Suprapubic skin (tissue), 4 donors: Measurements from ENCODE around the gene TRIM26. TPM values are rescaled to one million over a fixed set of nuclear protein-coding genes. Genes with fewer than 3 reads are reported as not detected.
"Not testable (repeated sequence)": the region's sequence is repeated elsewhere in the genome, so short reads cannot be mapped to it uniquely, and the experiment has no call there.

Source experiments
- DNase-seq, 2 donors: peaks; one replicate each; pipeline ENCODE4 v3.0.0-alpha.2; 2019; ENCODE audit warnings: low spot score in 2 of 2
- H3K27ac ChIP-seq: fragments of 200-600 bp; sonication (generic); one replicate; pipeline ENCODE4 v1.5.1; 2019
- H3K27me3 ChIP-seq: fragments of 200-600 bp; sonication (generic); one replicate; pipeline ENCODE4 v1.5.1; 2019
- H3K36me3 ChIP-seq: fragments of 200-600 bp; sonication (generic); one replicate; pipeline ENCODE4 v1.5.1; 2019
- H3K4me1 ChIP-seq: fragments of 200-600 bp; sonication (generic); one replicate; pipeline ENCODE4 v1.5.1; 2019
- H3K4me3 ChIP-seq: fragments of 200-600 bp; sonication (generic); one replicate; pipeline ENCODE4 v1.5.1; 2019; ENCODE audit warnings: mild to moderate bottlenecking
- H3K9me3 ChIP-seq: fragments of 200-600 bp; sonication (generic); one replicate; pipeline ENCODE4 v1.5.1; 2019
- CTCF ChIP-seq, 2 donors: fragments of 200-600 bp in 1 of 2; fragments of 450-650 bp in 1 of 2; sonication (generic) in 1 of 2; IDR thresholded peaks; one replicate each; pipeline ENCODE4 v1.5.1; 2016 to 2019; ENCODE audit warnings: antibody characterized with exemption in 2 of 2, mild to moderate bottlenecking in 1 of 2, moderate library complexity in 1 of 2
- EP300 ChIP-seq: sonication (generic); formaldehyde crosslinking; IDR thresholded peaks from one replicate; pipeline ENCODE4 v1.6.1; 2017; ENCODE audit warnings: antibody characterized with exemption
- POLR2A ChIP-seq, 2 donors: fragments of 450-650 bp; IDR thresholded peaks; one replicate each; pipeline ENCODE4 v1.6.1; 2017; ENCODE audit warnings: antibody characterized with exemption in 2 of 2, mild to moderate bottlenecking in 2 of 2, moderate library complexity in 2 of 2
- POLR2AphosphoS5 ChIP-seq, 3 donors: sonication (generic); formaldehyde crosslinking; IDR thresholded peaks; one replicate each; pipeline ENCODE4 v1.6.1; 2017; ENCODE audit warnings: antibody characterized with exemption in 3 of 3
- whole genome bisulfite sequencing: methylation state at CpG from one replicate; pipeline ENCODE4 v1.1.5; 2018; 5-methylcytosine and 5-hydroxymethylcytosine counted together
- total RNA-seq, 4 donors: library from RNA; depleted of rRNA; stranded (reverse); fragments of >200 nt; gene quantifications; one replicate each; pipeline ENCODE4 v1.1.0, GENCODE V29; 2016

TRIM26 gene
- total RNA-seq, 4 donors from 2014 or later = 61.3 to 79.0 (median 72.5) TPM

- H3K27ac ChIP-seq = no peak overlapping the region
- WGBS = 74% methylated on average over 1 of the region's 1 CpG
- DNase-seq = no peak
- no peak overlapping the region for H3K4me3 ChIP-seq
- H3K4me1 ChIP-seq = peaks cover 11% of the 10 kb centered on the region
- TF ChIP-seq EP300 (no peak), POLR2A (IDR thresholded peaks at IDR 0.05) (no peak), CTCF (IDR thresholded peaks at IDR 0.05) (no peak), POLR2AphosphoS5 (IDR thresholded peaks at IDR 0.05) (no peak)
- peaks cover 61% of the 10 kb centered on the region for H3K27me3 ChIP-seq
- H3K9me3 ChIP-seq = no peaks in the 10 kb centered on the region
- no peaks in the 10 kb centered on the region for H3K36me3 ChIP-seq
Measured at GRCh38 chr6:30168741-30169140, 44.5 kb downstream of the TRIM26 start.

DNA sequence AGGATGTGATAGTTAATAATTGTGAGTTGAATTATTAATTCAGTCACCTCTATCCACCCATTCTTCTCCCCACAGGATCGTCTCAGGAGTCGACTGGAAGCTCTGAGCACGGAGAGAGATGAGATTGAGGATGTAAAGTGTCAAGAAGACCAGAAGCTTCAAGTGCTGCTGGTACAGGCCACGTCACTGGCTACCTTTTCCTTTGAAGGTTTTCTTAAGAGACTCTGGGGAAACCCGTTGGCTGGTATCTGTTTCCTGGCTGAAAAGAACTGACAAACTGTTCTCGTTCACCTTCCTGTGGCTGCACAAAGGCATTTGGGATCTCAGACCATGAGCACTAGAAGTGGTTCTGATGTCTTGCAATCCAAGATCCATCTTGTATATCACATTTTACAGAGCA lies 46.1 kb downstream of the TRIM26 start:
- Histone ChIP-seq H3K9me3 (no peaks in the 10 kb centered on the region), H3K27me3 (peaks cover 46% of the 10 kb centered on the region), H3K4me1 (peaks cover 7% of the 10 kb centered on the region), H3K27ac (no peak overlapping the region), H3K36me3 (no peaks in the 10 kb centered on the region), H3K4me3 (no peak overlapping the region)
- whole genome bisulfite sequencing = 74% methylated on average over 6 of the region's 6 CpGs
- no peak for TF ChIP-seq CTCF (IDR thresholded peaks at IDR 0.05)
- no peak for DNase-seq

GRCh38 chr6:30165238-30165637 lies 48.0 kb downstream of the TRIM26 start:
- H3K4me3 ChIP-seq, H3K27ac ChIP-seq, H3K9me3 ChIP-seq, DNase-seq, H3K4me1 ChIP-seq, H3K36me3 ChIP-seq: not testable (repeated sequence)
- H3K27me3 ChIP-seq = peaks cover 27% of the 10 kb centered on the region
- 90% methylated on average over 1 of the region's 1 CpG for WGBS

- 87% methylated on average over 4 of the region's 4 CpGs for WGBS
- no peaks in the 10 kb centered on the region for H3K4me1 ChIP-seq
- peaks cover 23% of the 10 kb centered on the region for H3K27me3 ChIP-seq
- no peaks in the 10 kb centered on the region for H3K9me3 ChIP-seq
- no peak overlapping the region for H3K4me3 ChIP-seq
- DNase-seq = no peak
- TF ChIP-seq POLR2A (IDR thresholded peaks at IDR 0.05) (no peak), EP300 (no peak), CTCF (IDR thresholded peaks at IDR 0.05) (no peak), POLR2AphosphoS5 (IDR thresholded peaks at IDR 0.05) (no peak)
- H3K36me3 ChIP-seq = no peaks in the 10 kb centered on the region
- H3K27ac ChIP-seq = no peak overlapping the region
Measured at GRCh38 chr6:30164714-30165113, 48.5 kb downstream of the TRIM26 start.

- TF ChIP-seq CTCF (IDR thresholded peaks at IDR 0.05) = no peak
- no peak for TF ChIP-seq POLR2AphosphoS5 (IDR thresholded peaks at IDR 0.05)
- DNase-seq = no peak
- Histone ChIP-seq H3K36me3 (no peaks in the 10 kb centered on the region), H3K4me3 (no peak overlapping the region), H3K9me3 (no peaks in the 10 kb centered on the region), H3K27ac (no peak overlapping the region), H3K27me3 (peaks cover 23% of the 10 kb centered on the region), H3K4me1 (no peaks in the 10 kb centered on the region)
- WGBS = 78% methylated on average over 16 of the region's 16 CpGs
Measured at GRCh38 chr6:30163918-30164654, 49.1 kb downstream of the TRIM26 start.
